K562 (cell line): ENCODE data around the gene UBE2G2. TPM values are rescaled to one million over a fixed set of nuclear protein-coding genes. Genes with fewer than 3 reads are reported as not detected.

Experiments
- BRD4 ChIP-seq: fragments of 200-600 bp; sonication (generic); IDR thresholded peaks from 2 replicates; pipeline ENCODE4 v1.6.1; 2017; ENCODE audit warnings: inconsistent platforms
- DMBX1 ChIP-seq: fragments of 250-450 bp; sonication (Bioruptor Pico); IDR thresholded peaks from 2 replicates; pipeline ENCODE4 v1.8.0; 2022; ENCODE audit warnings: inconsistent platforms, mild to moderate bottlenecking, moderate library complexity, borderline replicate concordance
- HIVEP1 ChIP-seq: fragments of 250-450 bp; sonication (Bioruptor Pico); IDR thresholded peaks from 2 replicates; pipeline ENCODE4 v1.4.0; 2020; ENCODE audit warnings: mild to moderate bottlenecking
- NELFE ChIP-seq: IDR thresholded peaks from 2 replicates; pipeline ENCODE4 v1.6.1; 2011; ENCODE audit warnings: mild to moderate bottlenecking; ENCODE audit not compliant: insufficient read depth, insufficient read length
- PHB ChIP-seq: fragments of 250-450 bp; sonication (Bioruptor Pico); IDR thresholded peaks from 2 replicates; pipeline ENCODE4 v1.5.0; 2021
- PRMT5 ChIP-seq: sonication (generic); formaldehyde crosslinking; IDR thresholded peaks from 2 replicates; pipeline ENCODE4 v1.5.0; 2020; ENCODE audit warnings: missing genetic modification reagents
- SAP30 ChIP-seq: fragments of 200-600 bp; sonication (generic); IDR thresholded peaks from 2 replicates; pipeline ENCODE4 v1.6.1; 2012; ENCODE audit warnings: borderline replicate concordance, low read depth, mild to moderate bottlenecking, moderate library complexity, low read length, control low read depth, inconsistent platforms; ENCODE audit not compliant: insufficient read depth, poor library complexity, severe bottlenecking
- SIRT6 ChIP-seq: IDR thresholded peaks from one replicate; pipeline ENCODE4 v1.6.1; 2012; ENCODE audit warnings: low read depth, mild to moderate bottlenecking, control low read depth, inconsistent platforms, low read length, moderate library complexity
- STAG1 ChIP-seq: sonication (generic); formaldehyde crosslinking; IDR thresholded peaks from 2 replicates; pipeline ENCODE4 v1.5.0; 2020; ENCODE audit warnings: missing genetic modification reagents, borderline replicate concordance
- TRIM28 ChIP-seq: fragments of 450-650 bp; IDR thresholded peaks from 2 replicates; pipeline ENCODE4 v1.6.1; 2017
- ZC3H8 ChIP-seq: fragments of 450-650 bp; IDR thresholded peaks from 2 replicates; pipeline ENCODE4 v1.6.1; 2017
- ZNF232 ChIP-seq: sonication (generic); formaldehyde crosslinking; IDR thresholded peaks from 2 replicates; pipeline ENCODE4 v1.8.0; 2022; ENCODE audit warnings: mild to moderate bottlenecking, missing genetic modification reagents
- ZNF282 ChIP-seq: sonication (generic); formaldehyde crosslinking; IDR thresholded peaks from 2 replicates; pipeline ENCODE4 v1.8.1; 2023; ENCODE audit warnings: missing genetic modification reagents
- polyA plus RNA-seq, 8 experiments: library from polyadenylated mRNA; depleted of rRNA in 4 of 8; stranded (reverse) in 5 of 8; unstranded in 3 of 8; fragments of >200 nt; fragmentation: Nextera tagmentation in 2 of 8; fragmentation: Illumina TruSeq in 1 of 8; extraction: Ambion mirVana in 2 of 8; extraction: Trizol in 1 of 8; gene quantifications; 2 replicates each; pipeline versions ENCODE4 v1.2.1 to v1.2.3, GENCODE V29; 2011 to 2014; ENCODE audit warnings: inconsistent platforms in 1 of 8, missing spikeins in 1 of 8
- total RNA-seq, 7 experiments: library from RNA; depleted of rRNA in 6 of 7; stranded (reverse); fragments of >200 nt in 6 of 7; fragmentation: Illumina TruSeq in 2 of 7; extraction: Trizol in 2 of 7; gene quantifications; 2 replicates each; pipeline versions ENCODE4 v1.2.1 to v1.2.3, GENCODE V29; 2011 to 2021; ENCODE audit warnings: low replicate concordance in 1 of 7
- TF ChIP-seq, protein P1 (sequence below): IDR thresholded peaks from 2 replicates; pipeline ENCODE4 v1.6.1; 2014; ENCODE audit warnings: antibody characterized with exemption
- TF ChIP-seq, protein P2 (sequence below), 2 experiments: fragments of 450-650 bp; IDR thresholded peaks; 2 replicates each; pipeline ENCODE4 v1.6.1; 2016
- TF ChIP-seq, protein P3 (sequence below): sonication (generic); IDR thresholded peaks from 2 replicates; pipeline ENCODE4 v1.6.1; 2016
- TF ChIP-seq, protein P4 (sequence below): sonication (generic); formaldehyde crosslinking; IDR thresholded peaks from 2 replicates; pipeline ENCODE4 v1.8.0; 2022; ENCODE audit warnings: mild to moderate bottlenecking, missing genetic modification reagents, borderline replicate concordance
- TF ChIP-seq, protein P5 (sequence below): fragments of 250-450 bp; sonication (Bioruptor Pico); IDR thresholded peaks from 2 replicates; pipeline ENCODE4 v1.5.0; 2021
- TF ChIP-seq, protein P6 (sequence below): sonication (generic); formaldehyde crosslinking; IDR thresholded peaks from 2 replicates; pipeline ENCODE4 v1.8.0; 2023; ENCODE audit warnings: mild to moderate bottlenecking, missing genetic modification reagents

Gene UBE2G2
- total and polyA plus RNA-seq, 9 of the 15 experiments (the other 6 are each of a cell fraction or from before 2014, with no cell fraction given) = 47.5 to 225 (median 140) TPM

DNA sequence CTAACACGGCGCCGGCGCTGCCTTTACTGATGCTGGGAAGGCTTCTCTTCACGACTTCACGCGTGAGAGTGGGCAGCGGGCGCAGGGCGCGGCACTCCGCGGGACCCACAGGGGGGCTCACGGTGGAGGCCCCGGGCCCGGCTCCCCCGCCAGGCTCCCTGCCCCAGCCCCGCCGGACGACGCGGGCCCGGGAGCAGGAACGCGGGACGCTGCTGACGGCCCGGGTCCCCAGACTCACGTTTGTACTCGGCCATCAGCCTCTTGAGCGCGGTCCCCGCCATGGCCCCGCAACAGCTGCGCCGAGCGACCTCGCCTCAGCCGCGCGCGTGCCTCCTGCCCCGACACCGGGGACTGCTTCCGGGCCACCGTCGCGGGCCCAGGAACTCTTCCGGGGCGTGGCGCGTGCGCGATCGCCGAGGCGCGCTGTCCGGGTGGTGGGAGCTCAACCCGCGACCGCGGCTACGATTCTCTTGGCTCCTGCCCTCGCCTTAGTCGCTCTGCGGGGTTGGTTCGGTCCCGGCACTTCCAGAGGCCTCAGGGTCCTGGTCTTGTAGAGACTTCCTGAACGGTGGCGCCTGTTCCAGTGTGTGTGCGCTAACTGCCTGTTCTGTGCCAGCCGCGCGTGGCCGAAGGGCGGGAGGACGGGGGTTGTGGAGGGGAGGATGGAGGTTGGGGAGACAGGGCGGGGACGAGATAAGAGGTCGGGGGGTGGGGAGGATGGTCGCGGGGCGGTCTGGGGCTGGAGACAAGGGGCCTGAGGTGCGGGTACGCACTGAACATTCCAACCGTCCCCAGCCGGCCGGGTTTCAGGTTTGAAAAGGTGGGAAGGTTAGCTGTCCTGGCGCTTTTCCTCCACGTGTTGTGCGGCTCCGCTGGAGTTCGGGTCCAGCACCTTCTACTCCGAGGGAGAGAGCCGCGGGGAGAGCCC lies at the start of gene UBE2G2 (continued):
- TF ChIP-seq, protein P1, sequence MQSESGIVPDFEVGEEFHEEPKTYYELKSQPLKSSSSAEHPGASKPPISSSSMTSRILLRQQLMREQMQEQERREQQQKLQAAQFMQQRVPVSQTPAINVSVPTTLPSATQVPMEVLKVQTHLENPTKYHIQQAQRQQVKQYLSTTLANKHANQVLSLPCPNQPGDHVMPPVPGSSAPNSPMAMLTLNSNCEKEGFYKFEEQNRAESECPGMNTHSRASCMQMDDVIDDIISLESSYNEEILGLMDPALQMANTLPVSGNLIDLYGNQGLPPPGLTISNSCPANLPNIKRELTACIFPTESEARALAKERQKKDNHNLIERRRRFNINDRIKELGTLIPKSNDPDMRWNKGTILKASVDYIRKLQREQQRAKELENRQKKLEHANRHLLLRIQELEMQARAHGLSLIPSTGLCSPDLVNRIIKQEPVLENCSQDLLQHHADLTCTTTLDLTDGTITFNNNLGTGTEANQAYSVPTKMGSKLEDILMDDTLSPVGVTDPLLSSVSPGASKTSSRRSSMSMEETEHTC = peak; percentile 35; the same call in 1 of the 2 replicates
- no peak for TF ChIP-seq HIVEP1 (CRISPR knock-in tag)
- TF ChIP-seq, protein P2, sequence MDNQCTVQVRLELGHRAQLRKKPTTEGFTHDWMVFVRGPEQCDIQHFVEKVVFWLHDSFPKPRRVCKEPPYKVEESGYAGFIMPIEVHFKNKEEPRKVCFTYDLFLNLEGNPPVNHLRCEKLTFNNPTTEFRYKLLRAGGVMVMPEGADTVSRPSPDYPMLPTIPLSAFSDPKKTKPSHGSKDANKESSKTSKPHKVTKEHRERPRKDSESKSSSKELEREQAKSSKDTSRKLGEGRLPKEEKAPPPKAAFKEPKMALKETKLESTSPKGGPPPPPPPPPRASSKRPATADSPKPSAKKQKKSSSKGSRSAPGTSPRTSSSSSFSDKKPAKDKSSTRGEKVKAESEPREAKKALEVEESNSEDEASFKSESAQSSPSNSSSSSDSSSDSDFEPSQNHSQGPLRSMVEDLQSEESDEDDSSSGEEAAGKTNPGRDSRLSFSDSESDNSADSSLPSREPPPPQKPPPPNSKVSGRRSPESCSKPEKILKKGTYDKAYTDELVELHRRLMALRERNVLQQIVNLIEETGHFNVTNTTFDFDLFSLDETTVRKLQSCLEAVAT (IDR thresholded peaks at IDR 0.05) = peak; percentile 12 to 30; a peak in 1 of 4 replicates
- no peak for TF ChIP-seq SIRT6
- TF ChIP-seq, protein P3, sequence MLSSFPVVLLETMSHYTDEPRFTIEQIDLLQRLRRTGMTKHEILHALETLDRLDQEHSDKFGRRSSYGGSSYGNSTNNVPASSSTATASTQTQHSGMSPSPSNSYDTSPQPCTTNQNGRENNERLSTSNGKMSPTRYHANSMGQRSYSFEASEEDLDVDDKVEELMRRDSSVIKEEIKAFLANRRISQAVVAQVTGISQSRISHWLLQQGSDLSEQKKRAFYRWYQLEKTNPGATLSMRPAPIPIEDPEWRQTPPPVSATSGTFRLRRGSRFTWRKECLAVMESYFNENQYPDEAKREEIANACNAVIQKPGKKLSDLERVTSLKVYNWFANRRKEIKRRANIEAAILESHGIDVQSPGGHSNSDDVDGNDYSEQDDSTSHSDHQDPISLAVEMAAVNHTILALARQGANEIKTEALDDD = no peak
- TF ChIP-seq, protein P4, sequence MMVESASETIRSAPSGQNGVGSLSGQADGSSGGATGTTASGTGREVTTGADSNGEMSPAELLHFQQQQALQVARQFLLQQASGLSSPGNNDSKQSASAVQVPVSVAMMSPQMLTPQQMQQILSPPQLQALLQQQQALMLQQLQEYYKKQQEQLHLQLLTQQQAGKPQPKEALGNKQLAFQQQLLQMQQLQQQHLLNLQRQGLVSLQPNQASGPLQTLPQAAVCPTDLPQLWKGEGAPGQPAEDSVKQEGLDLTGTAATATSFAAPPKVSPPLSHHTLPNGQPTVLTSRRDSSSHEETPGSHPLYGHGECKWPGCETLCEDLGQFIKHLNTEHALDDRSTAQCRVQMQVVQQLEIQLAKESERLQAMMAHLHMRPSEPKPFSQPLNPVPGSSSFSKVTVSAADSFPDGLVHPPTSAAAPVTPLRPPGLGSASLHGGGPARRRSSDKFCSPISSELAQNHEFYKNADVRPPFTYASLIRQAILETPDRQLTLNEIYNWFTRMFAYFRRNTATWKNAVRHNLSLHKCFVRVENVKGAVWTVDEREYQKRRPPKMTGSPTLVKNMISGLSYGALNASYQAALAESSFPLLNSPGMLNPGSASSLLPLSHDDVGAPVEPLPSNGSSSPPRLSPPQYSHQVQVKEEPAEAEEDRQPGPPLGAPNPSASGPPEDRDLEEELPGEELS (CRISPR knock-in tag) = peak; percentile 59; the same call in 1 of the 2 replicates
- TF ChIP-seq TRIM28 = peak; percentile 18; the same call in 1 of the 2 replicates
- peak; percentile 34; the same call in 1 of the 2 replicates for TF ChIP-seq DMBX1 (CRISPR knock-in tag)
- TF ChIP-seq, protein P5, sequence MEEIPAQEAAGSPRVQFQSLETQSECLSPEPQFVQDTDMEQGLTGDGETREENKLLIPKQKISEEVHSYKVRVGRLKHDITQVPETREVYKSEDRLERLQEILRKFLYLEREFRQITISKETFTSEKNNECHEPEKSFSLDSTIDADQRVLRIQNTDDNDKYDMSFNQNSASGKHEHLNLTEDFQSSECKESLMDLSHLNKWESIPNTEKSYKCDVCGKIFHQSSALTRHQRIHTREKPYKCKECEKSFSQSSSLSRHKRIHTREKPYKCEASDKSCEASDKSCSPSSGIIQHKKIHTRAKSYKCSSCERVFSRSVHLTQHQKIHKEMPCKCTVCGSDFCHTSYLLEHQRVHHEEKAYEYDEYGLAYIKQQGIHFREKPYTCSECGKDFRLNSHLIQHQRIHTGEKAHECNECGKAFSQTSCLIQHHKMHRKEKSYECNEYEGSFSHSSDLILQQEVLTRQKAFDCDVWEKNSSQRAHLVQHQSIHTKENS = no peak
- TF ChIP-seq BRD4 = no peak
- peak; percentile 70; the same call in 1 of the 2 replicates for TF ChIP-seq PHB (CRISPR knock-in tag)
- TF ChIP-seq SAP30 = peak; percentile 98
- no peak for TF ChIP-seq NELFE
- TF ChIP-seq PRMT5 (CRISPR knock-in tag) = no peak
- TF ChIP-seq ZNF232 (CRISPR knock-in tag) = no peak
- no peak; the same call in 1 of the 2 replicates for TF ChIP-seq STAG1 (CRISPR knock-in tag)
- TF ChIP-seq ZNF282 (CRISPR knock-in tag) = no peak
- no peak for TF ChIP-seq ZC3H8
- TF ChIP-seq, protein P6, sequence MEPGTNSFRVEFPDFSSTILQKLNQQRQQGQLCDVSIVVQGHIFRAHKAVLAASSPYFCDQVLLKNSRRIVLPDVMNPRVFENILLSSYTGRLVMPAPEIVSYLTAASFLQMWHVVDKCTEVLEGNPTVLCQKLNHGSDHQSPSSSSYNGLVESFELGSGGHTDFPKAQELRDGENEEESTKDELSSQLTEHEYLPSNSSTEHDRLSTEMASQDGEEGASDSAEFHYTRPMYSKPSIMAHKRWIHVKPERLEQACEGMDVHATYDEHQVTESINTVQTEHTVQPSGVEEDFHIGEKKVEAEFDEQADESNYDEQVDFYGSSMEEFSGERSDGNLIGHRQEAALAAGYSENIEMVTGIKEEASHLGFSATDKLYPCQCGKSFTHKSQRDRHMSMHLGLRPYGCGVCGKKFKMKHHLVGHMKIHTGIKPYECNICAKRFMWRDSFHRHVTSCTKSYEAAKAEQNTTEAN (CRISPR knock-in tag) = no peak; the same call in 1 of the 2 replicates
